Type B pancreatic cell (in vitro differentiated cells): ENCODE measurements around the gene ADAM10. TPM values are rescaled to one million over a fixed set of nuclear protein-coding genes. Genes with fewer than 3 reads are reported as not detected.

Source experiments
- DNase-seq: peaks from one replicate; pipeline ENCODE4 v3.0.0; 2021; ENCODE audit warnings: mixed read lengths; ENCODE audit not compliant: unreplicated experiment; ENCODE audit errors: extremely low spot score
- H3K27ac Mint-ChIP-seq: 2 replicates; pipeline ENCODE4 v1.8.0; 2021; ENCODE audit warnings: mild to moderate bottlenecking, mixed read lengths
- H3K27me3 Mint-ChIP-seq: 2 replicates; pipeline ENCODE4 v1.8.0; 2021; ENCODE audit warnings: mixed read lengths
- H3K36me3 Mint-ChIP-seq: 2 replicates; pipeline ENCODE4 v1.8.0; 2021; ENCODE audit warnings: mixed read lengths
- H3K4me1 Mint-ChIP-seq: one replicate; pipeline ENCODE4 v1.8.0; 2021; ENCODE audit warnings: mixed read lengths; ENCODE audit not compliant: unreplicated experiment
- H3K4me3 Mint-ChIP-seq: 2 replicates; pipeline ENCODE4 v1.8.0; 2021; ENCODE audit warnings: mild to moderate bottlenecking, mixed read lengths
- H3K9me3 Mint-ChIP-seq: 2 replicates; pipeline ENCODE4 v1.8.0; 2021; ENCODE audit warnings: mixed read lengths
- CTCF ChIP-seq: fragments of 200-600 bp; sonication (generic); conservative IDR thresholded peaks from 2 replicates; pipeline ENCODE4 v1.5.0; 2021; ENCODE audit warnings: antibody characterized with exemption, mild to moderate bottlenecking
- total RNA-seq: library from RNA; stranded (reverse); gene quantifications from 2 replicates; pipeline ENCODE4 v1.2.1, GENCODE V29; 2021; ENCODE audit warnings: low replicate concordance

Gene ADAM10
- total RNA-seq, 1 donor from 2014 or later = 228 TPM

- Mint-ChIP-seq H3K27me3 (no peaks in the 10 kb centered on the region), H3K4me1 (peaks cover 40% of the 10 kb centered on the region), H3K27ac (peak overlapping the region; percentile 27), H3K9me3 (no peaks in the 10 kb centered on the region), H3K36me3 (no peaks in the 10 kb centered on the region), H3K4me3 (peak overlapping the region; percentile 15)
- no peak for DNase-seq
- TF ChIP-seq CTCF = no peak
Measured at GRCh38 chr15:58738046-58738707, 11.3 kb downstream of the ADAM10 start.

- Mint-ChIP-seq H3K9me3 (no peaks in the 10 kb centered on the region), H3K36me3 (peaks cover 4% of the 10 kb centered on the region), H3K27me3 (no peaks in the 10 kb centered on the region)
Measured at GRCh38 chr15:58737298-58737697, 12.2 kb downstream of the ADAM10 start.

GRCh38 chr15:58736018-58736643 is 13.4 kb downstream of the ADAM10 start:
- Mint-ChIP-seq H3K27ac (peak overlapping the region; percentile 40), H3K27me3 (no peaks in the 10 kb centered on the region), H3K9me3 (no peaks in the 10 kb centered on the region), H3K4me1 (peaks cover 30% of the 10 kb centered on the region), H3K4me3 (no peak overlapping the region), H3K36me3 (peaks cover 9% of the 10 kb centered on the region)
- no peak for TF ChIP-seq CTCF
- DNase-seq = no peak

More at GRCh38 chr15:58737298-58737697, 12.2 kb downstream of the ADAM10 start:
- Mint-ChIP-seq H3K27ac (no peak overlapping the region), H3K4me3 (no peak overlapping the region), H3K4me1 (peaks cover 32% of the 10 kb centered on the region)
- DNase-seq = no peak
- TF ChIP-seq CTCF = no peak

GRCh38 chr15:58734859-58735258 is 14.6 kb downstream of the ADAM10 start:
- peak overlapping the region; percentile 0 for H3K4me3 Mint-ChIP-seq
- no peaks in the 10 kb centered on the region for H3K9me3 Mint-ChIP-seq
- no peaks in the 10 kb centered on the region for H3K27me3 Mint-ChIP-seq
- peaks cover 17% of the 10 kb centered on the region for H3K36me3 Mint-ChIP-seq
- no peak for TF ChIP-seq CTCF
- peaks cover 37% of the 10 kb centered on the region for H3K4me1 Mint-ChIP-seq
- DNase-seq = no peak
- peak overlapping the region; percentile 44 for H3K27ac Mint-ChIP-seq

GRCh38 chr15:58732625-58733363 is 16.7 kb downstream of the ADAM10 start:
- peak overlapping the region; percentile 78 for H3K27ac Mint-ChIP-seq
- peak overlapping the region; percentile 12 for H3K4me3 Mint-ChIP-seq
- TF ChIP-seq CTCF = no peak
- no peaks in the 10 kb centered on the region for H3K9me3 Mint-ChIP-seq
- DNase-seq = no peak
- peaks cover 32% of the 10 kb centered on the region for H3K4me1 Mint-ChIP-seq
- peaks cover 22% of the 10 kb centered on the region for H3K36me3 Mint-ChIP-seq
- no peaks in the 10 kb centered on the region for H3K27me3 Mint-ChIP-seq
